Hepatic stellate cell (primary cell): ENCODE results near the gene ITGB1BP1.
"Not testable (repeated sequence)": the region's sequence is repeated elsewhere in the genome, so short reads cannot be mapped to it uniquely, and the experiment has no call there.

Source experiments
- DNase-seq: peaks from one replicate; pipeline ENCODE4 v3.0.0; 2011; ENCODE audit warnings: low spot score

Gene ITGB1BP1

DNA sequence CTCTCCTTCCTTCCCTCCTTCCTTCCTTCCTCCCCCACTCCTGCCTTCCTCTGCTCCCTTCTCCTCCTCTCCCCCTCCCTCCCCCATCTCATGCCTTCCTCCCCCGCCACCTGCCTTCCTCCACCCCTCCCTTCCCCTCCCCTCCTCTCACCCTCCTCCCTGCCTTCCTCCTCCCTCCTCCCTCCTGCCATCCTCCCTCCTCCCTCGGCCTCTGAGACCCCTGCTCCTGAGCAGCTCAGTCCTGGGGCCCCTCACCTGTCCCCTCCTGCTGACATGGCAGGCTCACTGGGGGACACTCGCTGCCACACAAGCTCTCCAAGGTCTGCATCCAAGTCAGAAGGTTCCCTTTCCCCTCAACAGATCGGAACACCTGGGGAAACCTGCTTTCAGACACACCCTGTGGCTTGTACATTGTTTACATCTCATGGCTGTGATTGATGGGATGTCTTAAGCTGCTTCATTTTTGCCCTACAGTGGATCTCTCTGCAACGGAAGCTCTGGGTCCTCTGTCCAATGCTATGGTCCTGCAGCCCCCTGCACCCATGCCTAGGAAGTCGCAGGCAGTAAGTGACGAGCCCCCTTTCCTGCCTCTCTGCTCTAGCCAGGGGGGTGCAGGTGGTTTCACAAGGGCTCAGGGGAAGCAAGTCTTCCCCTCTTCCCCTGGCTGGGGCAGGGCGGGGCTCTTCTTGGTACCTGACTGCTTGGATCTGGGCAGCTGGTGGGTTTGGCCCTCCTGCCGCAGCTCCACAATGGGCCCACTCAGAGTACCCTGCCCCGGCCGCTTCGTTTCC lies 22.9 kb downstream of the ITGB1BP1 start:
- DNase-seq, result no peak

- DNase-seq, result no peak
These were observed 24.2 kb downstream of the ITGB1BP1 start for GRCh38 chr2:9398881-9399780.

GRCh38 chr2:9398251-9398650 lies 25.1 kb downstream of the ITGB1BP1 start:
- DNase-seq, result not testable (repeated sequence)

DNA sequence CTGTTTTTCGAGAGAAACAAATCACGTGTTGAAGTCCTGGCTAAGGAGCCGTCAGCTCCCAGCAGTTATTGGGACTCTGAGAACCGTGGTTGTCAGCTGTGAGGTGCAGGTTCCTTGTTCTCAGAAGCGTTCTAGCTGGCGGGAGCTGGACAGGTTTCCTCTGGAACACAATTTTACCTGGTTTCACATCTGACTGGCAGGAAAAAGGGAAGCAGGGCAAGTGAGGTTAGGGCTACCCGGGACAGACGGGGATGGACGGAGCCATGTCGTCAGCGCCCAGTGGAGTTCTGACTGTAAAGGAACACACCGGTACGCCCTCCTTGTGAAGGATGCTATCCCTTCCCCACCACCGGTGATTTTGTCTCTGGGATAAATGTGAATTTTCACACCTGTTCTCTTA lies 26.1 kb downstream of the ITGB1BP1 start:
- no peak for DNase-seq

DNA sequence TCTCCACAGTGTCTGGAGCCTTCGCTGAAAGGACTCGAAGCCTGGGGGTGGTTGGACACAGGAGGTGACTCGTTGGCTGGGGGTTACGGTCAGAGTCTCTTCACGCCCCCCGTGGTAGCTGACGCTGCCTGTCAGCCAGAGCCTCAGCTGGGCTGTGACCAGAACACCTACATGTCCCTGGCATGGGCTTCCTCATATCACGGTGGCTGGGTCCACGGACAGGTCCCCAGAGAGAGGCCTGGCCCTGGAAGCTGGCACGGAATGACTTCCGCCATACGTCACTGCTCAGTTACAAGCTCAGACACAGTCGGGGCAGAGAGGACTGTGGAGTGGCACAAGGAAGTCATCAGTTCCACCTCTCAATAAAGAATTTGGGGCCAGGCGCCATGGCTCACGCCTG lies 28.5 kb downstream of the ITGB1BP1 start:
- DNase-seq, result no peak

- DNase-seq, result no peak
These were observed 30.2 kb downstream of the ITGB1BP1 start for GRCh38 chr2:9392898-9393765.

DNA sequence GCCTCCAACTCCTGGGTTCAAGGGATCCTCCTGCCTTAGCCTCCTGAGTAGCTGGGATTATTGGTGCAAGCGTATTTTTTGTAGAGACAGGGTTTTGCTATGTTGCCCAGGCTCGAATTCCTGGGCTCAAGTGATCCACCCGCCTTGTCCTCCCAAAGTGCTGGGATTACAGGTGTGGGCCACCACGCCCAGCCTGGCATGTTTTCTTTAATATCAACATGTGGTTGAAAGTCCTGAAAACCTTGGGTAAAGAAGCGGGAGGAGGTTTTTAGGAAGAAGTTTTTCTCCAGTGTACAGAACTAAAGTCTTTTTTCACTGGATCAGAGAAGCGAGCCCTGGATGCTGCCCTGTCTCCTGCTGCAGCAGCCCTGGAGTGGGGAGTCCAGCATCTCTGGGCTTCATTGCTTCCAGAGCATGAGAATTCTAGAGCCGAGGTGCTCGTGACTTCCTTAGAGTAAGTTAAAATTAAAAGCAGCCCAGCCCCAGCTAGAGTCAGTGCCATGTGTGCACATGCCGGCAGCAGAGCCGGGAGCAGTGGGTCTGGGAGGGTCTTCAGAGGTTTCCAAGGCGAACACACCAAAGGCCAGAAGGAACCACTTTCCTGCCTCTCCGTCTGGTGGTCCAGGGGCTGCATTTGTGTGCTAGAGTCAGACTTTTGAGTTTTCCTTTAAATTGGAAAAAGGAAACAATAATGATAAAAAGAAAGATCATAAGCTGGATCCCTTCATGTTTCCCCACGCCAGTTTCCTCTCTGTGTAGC lies 31.2 kb downstream of the ITGB1BP1 start:
- DNase-seq, result no peak

DNA sequence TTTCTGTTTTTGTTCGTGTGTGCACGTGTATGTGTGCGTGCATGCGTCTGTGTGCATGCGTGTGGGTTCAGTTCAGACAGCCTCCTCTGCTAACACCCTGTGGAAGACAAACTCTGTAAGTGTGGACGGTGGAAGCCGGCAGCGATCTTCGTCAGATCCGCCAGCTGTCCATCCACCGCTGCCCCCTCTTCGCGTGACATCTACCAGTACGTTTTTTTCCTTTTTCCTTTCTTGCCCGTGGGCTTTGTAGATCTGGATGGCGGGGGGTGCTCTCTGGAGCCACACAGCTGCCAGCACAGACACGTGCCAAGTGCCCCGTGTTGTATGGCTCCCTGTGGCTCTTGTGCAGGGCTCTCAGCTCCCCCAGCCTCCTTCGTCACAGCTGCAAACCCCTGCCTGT lies 32.3 kb downstream of the ITGB1BP1 start:
- DNase-seq, result no peak

DNA sequence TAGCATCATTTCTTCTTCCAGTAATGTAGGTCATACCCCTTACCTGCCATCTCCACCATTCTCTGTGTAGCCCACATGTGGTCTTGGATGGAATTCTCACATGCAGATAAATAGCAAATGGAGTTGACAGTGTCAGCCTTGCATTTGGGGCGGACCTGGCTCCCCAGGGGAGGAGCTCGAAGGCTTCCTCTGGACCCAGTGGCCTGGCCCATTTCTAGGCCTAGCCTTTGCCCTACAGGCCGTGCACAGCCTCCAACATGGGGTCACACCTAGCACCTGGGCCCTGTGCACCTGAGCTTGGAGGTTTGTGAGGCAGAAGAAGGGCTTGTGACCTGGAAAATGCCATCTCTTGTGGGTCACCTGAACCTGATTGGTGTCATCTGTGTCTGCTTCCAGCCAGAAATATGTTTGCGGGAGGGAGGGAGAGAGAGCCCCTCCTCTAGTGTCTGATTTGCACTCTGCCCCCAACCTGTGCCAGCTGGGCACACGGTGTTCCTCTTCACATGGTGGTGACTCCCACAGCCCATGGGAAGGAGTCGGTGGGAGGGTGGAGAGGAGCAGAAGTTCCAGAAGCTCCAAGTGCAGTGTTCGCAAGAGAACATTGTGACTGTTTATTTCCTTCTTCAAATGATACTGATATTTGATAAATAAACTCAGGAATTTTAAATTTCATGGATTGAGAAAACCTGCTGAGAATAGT lies 33.0 kb downstream of the ITGB1BP1 start:
- no peak for DNase-seq

GRCh38 chr2:9388950-9389911 lies 34.1 kb downstream of the ITGB1BP1 start:
- no peak for DNase-seq

DNA sequence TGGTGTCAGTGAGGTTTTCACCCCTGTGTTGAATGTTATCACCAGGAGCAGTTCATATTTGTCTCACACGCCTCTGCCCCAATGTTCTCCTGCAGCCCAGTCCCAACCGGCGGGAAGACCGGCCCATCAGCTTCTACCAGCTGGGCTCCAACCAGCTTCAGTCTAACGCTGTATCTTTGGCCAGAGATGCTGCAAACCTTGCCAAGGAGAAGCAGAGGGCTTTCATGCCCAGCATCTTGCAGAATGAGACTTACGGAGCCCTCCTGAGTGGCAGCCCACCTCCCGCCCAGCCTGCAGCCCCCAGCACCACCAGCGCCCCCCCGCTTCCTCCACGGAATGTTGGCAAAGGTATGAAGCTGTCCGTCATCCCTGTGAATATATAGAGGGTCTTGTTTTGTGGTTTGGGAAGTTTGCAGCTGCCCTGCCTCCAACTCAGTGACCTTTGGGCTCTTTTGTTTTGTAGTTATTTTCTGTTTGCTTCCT lies 35.1 kb downstream of the ITGB1BP1 start:
- DNase-seq, result no peak

DNA sequence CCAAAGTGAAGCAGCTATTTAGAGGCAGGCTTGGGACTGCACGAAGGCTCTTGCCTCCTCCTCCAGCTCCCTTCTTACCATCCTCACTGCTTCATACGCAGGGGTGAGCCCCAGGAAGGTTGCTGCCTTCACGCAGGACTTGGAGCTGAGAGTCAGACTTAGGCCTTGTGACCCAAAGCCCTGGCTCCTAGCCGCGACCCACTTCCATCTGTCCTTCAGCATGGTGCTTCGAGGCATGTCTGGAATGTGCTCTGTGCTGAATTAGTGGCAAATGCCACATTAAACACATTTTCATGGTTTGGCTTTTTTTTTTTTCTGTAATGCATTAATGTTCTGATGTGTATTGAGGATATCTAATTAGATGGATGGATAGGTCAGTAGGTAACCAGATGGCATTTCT lies 37.5 kb downstream of the ITGB1BP1 start:
- no peak for DNase-seq

GRCh38 chr2:9384521-9384920 lies 38.8 kb downstream of the ITGB1BP1 start:
- DNase-seq, result no peak

GRCh38 chr2:9382604-9383235 lies 40.6 kb downstream of the ITGB1BP1 start:
- DNase-seq, result no peak

DNA sequence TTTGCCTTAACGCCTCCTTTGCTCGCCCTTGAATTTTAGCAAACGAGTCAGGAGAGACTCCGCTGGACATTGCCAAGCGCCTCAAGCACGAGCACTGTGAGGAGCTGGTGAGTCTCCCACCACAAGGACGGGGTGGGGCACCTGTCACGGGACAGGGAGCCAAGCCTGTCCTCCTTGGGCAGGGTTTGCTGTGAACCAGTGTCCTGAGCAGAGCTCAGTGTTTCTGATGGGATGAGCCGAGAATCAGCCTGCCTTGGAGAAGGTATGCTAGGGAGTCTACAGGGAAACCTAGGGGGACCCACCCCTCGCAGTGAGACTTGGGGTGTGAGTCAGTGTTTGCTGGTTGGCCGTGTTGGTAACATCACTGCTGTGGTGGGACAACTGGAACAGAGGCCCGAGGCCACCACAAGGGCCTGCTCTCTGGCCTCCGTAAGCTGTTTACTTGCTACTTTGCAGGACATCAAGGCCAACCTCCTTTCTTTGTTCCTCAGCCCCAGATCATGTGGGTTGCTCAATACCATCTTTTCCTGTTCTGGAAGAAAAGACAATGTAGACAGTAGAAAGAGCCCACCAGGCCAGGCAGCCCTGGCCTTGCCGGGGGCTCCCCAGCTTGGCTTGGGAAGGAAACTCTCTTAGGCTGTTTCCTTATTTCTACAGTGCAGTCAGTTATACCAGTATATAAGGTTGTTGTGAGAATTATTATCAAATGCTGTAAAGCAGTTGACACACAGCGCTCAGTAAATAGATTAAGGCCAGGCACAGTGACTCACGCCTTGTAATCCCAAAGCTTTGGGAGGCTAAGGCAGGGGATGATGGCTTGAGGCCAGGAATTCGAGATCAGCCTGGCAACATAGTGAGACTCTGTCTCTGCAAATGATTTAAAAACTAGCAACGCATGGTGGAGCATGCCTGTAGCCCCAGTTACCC lies 42.4 kb downstream of the ITGB1BP1 start:
- DNase-seq, result peak; percentile 60

- DNase-seq, result no peak
These were observed 44.0 kb downstream of the ITGB1BP1 start for GRCh38 chr2:9379391-9379755.

DNA sequence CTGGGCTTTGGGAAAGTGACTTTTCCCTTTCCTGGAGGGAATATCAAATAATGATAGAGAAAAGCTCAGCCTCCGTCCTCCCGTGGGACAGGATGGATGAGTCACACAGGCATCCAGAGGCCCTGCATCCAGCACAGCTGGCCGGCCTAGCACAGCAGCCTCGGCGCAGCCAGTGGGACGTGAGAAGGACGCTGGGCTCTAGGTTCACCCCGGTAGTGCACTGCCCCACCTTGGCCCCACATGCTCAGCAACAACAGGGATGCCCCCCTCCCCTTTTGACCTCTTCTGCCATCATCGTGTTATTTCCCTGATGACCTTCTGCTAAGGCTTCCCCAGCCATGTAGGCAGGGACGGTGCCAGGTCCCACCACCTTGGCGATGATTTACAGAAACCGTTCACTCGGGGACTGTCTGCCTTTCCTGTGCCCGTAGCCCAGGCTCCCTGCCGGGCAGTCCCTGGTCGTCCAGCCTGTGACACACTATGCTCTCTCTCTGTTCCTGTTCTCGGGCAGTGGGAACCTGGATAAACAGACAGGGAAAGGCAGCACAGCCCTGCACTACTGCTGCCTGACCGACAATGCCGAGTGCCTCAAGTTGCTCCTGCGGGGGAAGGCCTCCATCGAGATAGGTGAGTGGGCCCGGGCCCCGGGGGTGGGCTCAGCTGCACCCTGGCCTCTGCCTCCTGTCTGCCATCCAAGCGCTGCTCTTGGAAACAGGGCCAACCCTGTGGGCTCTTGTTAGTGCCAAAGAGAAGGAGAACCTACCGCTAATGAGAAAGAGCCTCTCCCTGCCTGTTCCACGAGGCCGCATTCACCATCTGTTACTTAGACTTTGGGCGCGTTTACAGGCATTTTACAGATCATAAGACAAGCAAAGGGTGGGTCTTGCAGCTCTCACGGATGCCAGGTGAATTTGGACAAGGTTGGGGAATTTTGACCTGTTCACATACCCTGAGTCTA lies 44.6 kb downstream of the ITGB1BP1 start:
- DNase-seq, result peak; percentile 94
